ENCODE measurements around the gene CDK9. TPM values are rescaled to one million over a fixed set of nuclear protein-coding genes. Genes with fewer than 3 reads are reported as not detected.

Gene CDK9
- total RNA-seq, 1 experiment from 2014 or later, result 68.0 TPM

DNA sequence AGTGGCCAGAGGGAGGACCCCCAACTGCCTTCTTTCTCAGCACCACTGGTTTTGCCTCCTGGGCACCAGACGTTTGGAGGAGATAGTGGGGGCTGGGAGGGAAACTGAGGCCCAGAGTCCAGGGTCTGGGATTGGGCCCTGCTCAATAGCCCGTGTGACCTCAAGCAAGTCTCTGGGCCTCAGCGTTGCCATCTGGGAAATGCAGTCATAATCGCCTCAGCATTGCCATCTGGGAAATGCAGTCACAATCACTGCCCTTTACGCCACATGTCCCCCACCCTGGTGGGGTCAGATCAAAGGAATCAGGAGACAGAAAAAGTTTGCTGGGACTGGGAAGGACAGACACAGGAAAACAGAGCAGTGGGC is 8.9 kb upstream of the CDK9 start:
- H3K9me3 ChIP-seq (ENCODE audit: low read depth, low read length, poor library complexity, severe bottlenecking), result no peaks in the 10 kb centered on the region
- POLR2A ChIA-PET (ENCODE audit: low non-redundant PET), result no interaction called here
- no peak overlapping the region for H3K27ac ChIP-seq (ENCODE audit: low read depth, low read length, poor library complexity, severe bottlenecking)
- CTCF ChIA-PET, result no interaction called here
- H3K4me3 ChIP-seq (ENCODE audit: low read depth, low read length, poor library complexity, severe bottlenecking), result no peak overlapping the region
- no peaks in the 10 kb centered on the region for H3K36me3 ChIP-seq (ENCODE audit: insufficient read depth, low read length, poor library complexity, severe bottlenecking)
- H3K27me3 ChIP-seq (replicated peaks; ENCODE audit: insufficient read depth, low read depth, low read length, poor library complexity), result no peaks in the 10 kb centered on the region
- no peaks in the 10 kb centered on the region for H3K4me1 ChIP-seq (ENCODE audit: insufficient read depth, low read length, poor library complexity, severe bottlenecking)
- TF ChIP-seq EZH2 (IDR thresholded peaks at IDR 0.05; ENCODE audit: borderline replicate concordance, low read depth, low read length, poor library complexity, severe bottlenecking), result no peak
- TF ChIP-seq, protein P1, sequence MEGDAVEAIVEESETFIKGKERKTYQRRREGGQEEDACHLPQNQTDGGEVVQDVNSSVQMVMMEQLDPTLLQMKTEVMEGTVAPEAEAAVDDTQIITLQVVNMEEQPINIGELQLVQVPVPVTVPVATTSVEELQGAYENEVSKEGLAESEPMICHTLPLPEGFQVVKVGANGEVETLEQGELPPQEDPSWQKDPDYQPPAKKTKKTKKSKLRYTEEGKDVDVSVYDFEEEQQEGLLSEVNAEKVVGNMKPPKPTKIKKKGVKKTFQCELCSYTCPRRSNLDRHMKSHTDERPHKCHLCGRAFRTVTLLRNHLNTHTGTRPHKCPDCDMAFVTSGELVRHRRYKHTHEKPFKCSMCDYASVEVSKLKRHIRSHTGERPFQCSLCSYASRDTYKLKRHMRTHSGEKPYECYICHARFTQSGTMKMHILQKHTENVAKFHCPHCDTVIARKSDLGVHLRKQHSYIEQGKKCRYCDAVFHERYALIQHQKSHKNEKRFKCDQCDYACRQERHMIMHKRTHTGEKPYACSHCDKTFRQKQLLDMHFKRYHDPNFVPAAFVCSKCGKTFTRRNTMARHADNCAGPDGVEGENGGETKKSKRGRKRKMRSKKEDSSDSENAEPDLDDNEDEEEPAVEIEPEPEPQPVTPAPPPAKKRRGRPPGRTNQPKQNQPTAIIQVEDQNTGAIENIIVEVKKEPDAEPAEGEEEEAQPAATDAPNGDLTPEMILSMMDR (conservative IDR thresholded peaks at IDR 0.05; ENCODE audit: low read depth, low read length), result no peak
- DNase-seq (ENCODE audit: low spot score), result no peak
- intact Hi-C loops (cut with micrococcal nuclease; ENCODE audit: unreplicated experiment), result no loop called here
- BruUV-seq (replicated peaks), result no TSS peak

DNA sequence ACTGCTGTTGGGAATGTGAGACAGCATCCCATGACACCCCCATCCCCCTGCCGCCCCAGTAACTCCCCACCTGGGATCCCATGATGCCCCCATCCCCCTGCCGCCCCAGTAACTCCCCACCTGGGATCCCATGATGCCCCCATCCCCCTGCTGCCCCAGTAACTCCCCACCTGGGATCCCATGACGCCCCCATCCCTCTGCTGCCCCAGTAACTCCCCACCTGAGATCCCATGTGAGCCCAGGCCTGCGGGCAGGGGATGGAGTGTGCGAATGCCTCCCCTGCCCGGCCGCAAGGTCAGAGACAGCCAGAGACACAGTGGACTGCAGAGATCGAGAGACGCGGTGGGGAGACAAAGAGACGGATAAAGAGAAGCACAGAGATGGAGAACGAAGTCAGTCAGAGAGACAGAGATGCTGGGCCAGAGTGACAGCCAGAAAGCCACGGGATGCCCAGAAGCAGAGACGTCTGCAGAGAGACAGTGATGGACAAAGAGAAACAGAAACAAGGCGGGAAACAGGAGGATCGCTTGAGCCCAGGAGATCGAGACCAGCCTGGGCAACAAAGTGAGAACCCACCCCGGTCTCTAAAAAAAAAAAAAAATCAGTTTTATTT is 8.4 kb upstream of the CDK9 start:
- DNase-seq (ENCODE audit: low spot score), result no peak
- TF ChIP-seq, protein P1 (conservative IDR thresholded peaks at IDR 0.05; ENCODE audit: low read depth, low read length), result no peak
- no peak for TF ChIP-seq EZH2 (IDR thresholded peaks at IDR 0.05; ENCODE audit: borderline replicate concordance, low read depth, low read length, poor library complexity, severe bottlenecking)
- intact Hi-C loops (cut with micrococcal nuclease; ENCODE audit: unreplicated experiment), result no loop called here

DNA sequence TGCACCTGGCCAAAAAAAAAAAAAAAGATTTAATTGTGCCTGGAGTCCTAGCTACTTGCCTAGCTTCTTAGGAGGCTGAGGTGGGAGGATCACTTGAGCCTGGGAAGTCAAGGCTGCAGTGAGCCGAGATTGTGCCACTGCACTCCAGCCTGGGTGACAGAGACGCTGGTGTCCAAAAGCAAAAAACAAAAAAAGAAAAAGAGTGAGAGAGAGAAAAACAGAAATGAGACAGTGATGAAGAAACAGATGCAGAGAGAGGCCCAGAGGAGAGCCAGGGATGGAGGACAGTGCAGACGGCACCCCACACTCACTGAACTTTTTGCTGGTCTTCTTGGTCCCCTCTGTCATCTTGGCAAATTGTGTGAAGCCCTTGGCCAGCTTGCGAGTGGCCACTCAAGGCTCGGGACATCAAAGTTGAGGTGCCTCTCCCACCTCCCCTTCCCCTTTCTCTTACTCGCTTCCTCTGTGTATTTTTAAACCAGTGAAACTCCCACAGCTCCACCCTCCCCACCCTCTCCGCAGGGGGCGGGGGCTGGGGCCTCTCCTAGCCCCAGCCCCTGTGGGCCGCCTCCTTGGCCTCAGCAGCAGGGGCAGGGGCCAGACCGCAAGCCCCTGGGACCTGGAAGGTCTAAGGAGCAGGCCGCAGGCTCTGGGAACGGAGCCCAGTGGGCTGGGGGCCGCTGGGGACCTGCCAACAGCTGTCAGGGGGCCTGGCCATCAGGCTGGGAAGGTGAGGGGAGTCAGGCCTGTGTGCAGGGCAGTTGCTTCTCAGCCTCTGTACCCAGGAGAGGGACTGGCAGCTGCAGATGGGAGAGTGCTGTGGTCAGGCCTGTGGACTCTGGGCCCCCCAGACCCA is 7.3 kb upstream of the CDK9 start, which contains the start of gene SH2D3C:
Gene SH2D3C, minus strand, starts transcription at position 387 of the 856 bp plus-strand sequence. Its CDS starts 39 bp downstream, at position 348.
- H3K27me3 ChIP-seq (replicated peaks; ENCODE audit: insufficient read depth, low read depth, low read length, poor library complexity), result no peaks in the 10 kb centered on the region
- no peak within 1 kb of the TSS for H3K27ac ChIP-seq (ENCODE audit: low read depth, low read length, poor library complexity, severe bottlenecking)
- ChIA-PET POLR2A (ENCODE audit: low non-redundant PET) (interaction anchor here (0.6 kb wide), 1 partner anchor 46 kb away, joined by 3 read pairs; no protein-coding TSS in a partner anchor), CTCF (interaction anchor here (0.6 kb wide), 1 partner anchor 619 kb away, joined by 5 read pairs; no protein-coding TSS in a partner anchor)
- intact Hi-C loops (cut with micrococcal nuclease; ENCODE audit: unreplicated experiment), result no loop called here
- DNase-seq (ENCODE audit: low spot score), result no peak
- H3K4me3 ChIP-seq (ENCODE audit: low read depth, low read length, poor library complexity, severe bottlenecking), result no peak within 1 kb of the TSS
- H3K9me3 ChIP-seq (ENCODE audit: low read depth, low read length, poor library complexity, severe bottlenecking), result no peaks in the 10 kb centered on the region
- BruUV-seq (replicated peaks), result no TSS peak
- TF ChIP-seq, protein P1 (conservative IDR thresholded peaks at IDR 0.05; ENCODE audit: low read depth, low read length), result no peak
- TF ChIP-seq EZH2 (IDR thresholded peaks at IDR 0.05; ENCODE audit: borderline replicate concordance, low read depth, low read length, poor library complexity, severe bottlenecking), result no peak
- H3K36me3 ChIP-seq (ENCODE audit: insufficient read depth, low read length, poor library complexity, severe bottlenecking), result no peaks in the 10 kb centered on the region
- H3K4me1 ChIP-seq (ENCODE audit: insufficient read depth, low read length, poor library complexity, severe bottlenecking), result no peaks in the 10 kb centered on the region

More for the DNA sequence above, 8.4 kb upstream of the CDK9 start:
- H3K27ac ChIP-seq (ENCODE audit: low read depth, low read length, poor library complexity, severe bottlenecking), result no peak overlapping the region
- no peak overlapping the region for H3K4me3 ChIP-seq (ENCODE audit: low read depth, low read length, poor library complexity, severe bottlenecking)
- H3K9me3 ChIP-seq (ENCODE audit: low read depth, low read length, poor library complexity, severe bottlenecking), result no peaks in the 10 kb centered on the region
- H3K27me3 ChIP-seq (replicated peaks; ENCODE audit: insufficient read depth, low read depth, low read length, poor library complexity), result no peaks in the 10 kb centered on the region
- POLR2A ChIA-PET (ENCODE audit: low non-redundant PET), result no interaction called here
- H3K36me3 ChIP-seq (ENCODE audit: insufficient read depth, low read length, poor library complexity, severe bottlenecking), result no peaks in the 10 kb centered on the region
- CTCF ChIA-PET, result no interaction called here
- no peaks in the 10 kb centered on the region for H3K4me1 ChIP-seq (ENCODE audit: insufficient read depth, low read length, poor library complexity, severe bottlenecking)
- no TSS peak for BruUV-seq (replicated peaks)
